Measurements from ENCODE around the gene GSTK1.

DNA sequence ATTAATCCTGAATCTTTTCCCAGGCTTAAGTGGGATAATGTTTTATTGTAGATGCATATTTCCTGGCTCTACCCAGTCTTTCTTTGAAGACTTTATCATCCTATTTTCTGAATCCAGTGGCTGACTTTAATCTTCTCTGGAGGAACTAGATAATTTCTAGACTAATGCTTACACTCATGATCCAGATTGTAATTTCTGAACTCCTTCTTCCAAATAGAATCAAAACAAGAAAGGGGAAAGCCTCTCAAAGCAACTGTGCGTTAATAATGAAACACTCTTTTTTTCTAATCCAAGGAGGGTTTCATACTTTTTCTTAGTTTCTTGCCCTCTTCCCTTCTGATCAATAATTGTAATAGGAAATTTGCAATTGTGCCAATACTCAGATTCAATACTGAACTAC is 8.0 kb downstream of the GSTK1 start:
- TF ChIP-seq TAF1 (conservative IDR thresholded peaks at IDR 0.05) (no peak), FOXA1 (IDR thresholded peaks at IDR 0.05) (no peak), RAD21 (IDR thresholded peaks at IDR 0.05) (no peak), RXRA (IDR thresholded peaks at IDR 0.05) (no peak), GABPA (IDR thresholded peaks at IDR 0.05 in 1 of 2, conservative IDR thresholded peaks at IDR 0.05 in 1 of 2) (no peak), EGR1 (IDR thresholded peaks at IDR 0.05; ENCODE audit: low read depth in 2 of 2) (no peak), YY1 (IDR thresholded peaks at IDR 0.05) (no peak), SP1 (IDR thresholded peaks at IDR 0.05) (no peak)
- TF ChIP-seq, protein P1, sequence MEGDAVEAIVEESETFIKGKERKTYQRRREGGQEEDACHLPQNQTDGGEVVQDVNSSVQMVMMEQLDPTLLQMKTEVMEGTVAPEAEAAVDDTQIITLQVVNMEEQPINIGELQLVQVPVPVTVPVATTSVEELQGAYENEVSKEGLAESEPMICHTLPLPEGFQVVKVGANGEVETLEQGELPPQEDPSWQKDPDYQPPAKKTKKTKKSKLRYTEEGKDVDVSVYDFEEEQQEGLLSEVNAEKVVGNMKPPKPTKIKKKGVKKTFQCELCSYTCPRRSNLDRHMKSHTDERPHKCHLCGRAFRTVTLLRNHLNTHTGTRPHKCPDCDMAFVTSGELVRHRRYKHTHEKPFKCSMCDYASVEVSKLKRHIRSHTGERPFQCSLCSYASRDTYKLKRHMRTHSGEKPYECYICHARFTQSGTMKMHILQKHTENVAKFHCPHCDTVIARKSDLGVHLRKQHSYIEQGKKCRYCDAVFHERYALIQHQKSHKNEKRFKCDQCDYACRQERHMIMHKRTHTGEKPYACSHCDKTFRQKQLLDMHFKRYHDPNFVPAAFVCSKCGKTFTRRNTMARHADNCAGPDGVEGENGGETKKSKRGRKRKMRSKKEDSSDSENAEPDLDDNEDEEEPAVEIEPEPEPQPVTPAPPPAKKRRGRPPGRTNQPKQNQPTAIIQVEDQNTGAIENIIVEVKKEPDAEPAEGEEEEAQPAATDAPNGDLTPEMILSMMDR (IDR thresholded peaks at IDR 0.05; ENCODE audit: low read depth, low read length, missing input control) = no peak
- TF ChIP-seq, protein P2, sequence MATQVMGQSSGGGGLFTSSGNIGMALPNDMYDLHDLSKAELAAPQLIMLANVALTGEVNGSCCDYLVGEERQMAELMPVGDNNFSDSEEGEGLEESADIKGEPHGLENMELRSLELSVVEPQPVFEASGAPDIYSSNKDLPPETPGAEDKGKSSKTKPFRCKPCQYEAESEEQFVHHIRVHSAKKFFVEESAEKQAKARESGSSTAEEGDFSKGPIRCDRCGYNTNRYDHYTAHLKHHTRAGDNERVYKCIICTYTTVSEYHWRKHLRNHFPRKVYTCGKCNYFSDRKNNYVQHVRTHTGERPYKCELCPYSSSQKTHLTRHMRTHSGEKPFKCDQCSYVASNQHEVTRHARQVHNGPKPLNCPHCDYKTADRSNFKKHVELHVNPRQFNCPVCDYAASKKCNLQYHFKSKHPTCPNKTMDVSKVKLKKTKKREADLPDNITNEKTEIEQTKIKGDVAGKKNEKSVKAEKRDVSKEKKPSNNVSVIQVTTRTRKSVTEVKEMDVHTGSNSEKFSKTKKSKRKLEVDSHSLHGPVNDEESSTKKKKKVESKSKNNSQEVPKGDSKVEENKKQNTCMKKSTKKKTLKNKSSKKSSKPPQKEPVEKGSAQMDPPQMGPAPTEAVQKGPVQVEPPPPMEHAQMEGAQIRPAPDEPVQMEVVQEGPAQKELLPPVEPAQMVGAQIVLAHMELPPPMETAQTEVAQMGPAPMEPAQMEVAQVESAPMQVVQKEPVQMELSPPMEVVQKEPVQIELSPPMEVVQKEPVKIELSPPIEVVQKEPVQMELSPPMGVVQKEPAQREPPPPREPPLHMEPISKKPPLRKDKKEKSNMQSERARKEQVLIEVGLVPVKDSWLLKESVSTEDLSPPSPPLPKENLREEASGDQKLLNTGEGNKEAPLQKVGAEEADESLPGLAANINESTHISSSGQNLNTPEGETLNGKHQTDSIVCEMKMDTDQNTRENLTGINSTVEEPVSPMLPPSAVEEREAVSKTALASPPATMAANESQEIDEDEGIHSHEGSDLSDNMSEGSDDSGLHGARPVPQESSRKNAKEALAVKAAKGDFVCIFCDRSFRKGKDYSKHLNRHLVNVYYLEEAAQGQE (IDR thresholded peaks at IDR 0.05) = no peak
